Karpas-422 (cell line): ENCODE data around the gene TPST1. TPM values are rescaled to one million over a fixed set of nuclear protein-coding genes. Genes with fewer than 3 reads are reported as not detected.

Source experiments
- DNase-seq: peaks from one replicate; pipeline ENCODE4 v3.0.0-alpha.2; 2015
- H2AFZ ChIP-seq: fragments of 200-600 bp; sonication (generic); 2 replicates; pipeline ENCODE4 v1.6.1; 2014; ENCODE audit warnings: antibody characterized with exemption, low read length, mixed read lengths
- H3K27ac ChIP-seq: fragments of 200-600 bp; sonication (generic); 2 replicates; pipeline ENCODE4 v1.5.1; 2014; ENCODE audit warnings: mild to moderate bottlenecking, low read length, moderate library complexity
- H3K27me3 ChIP-seq: fragments of 200-600 bp; sonication (generic); 2 replicates; pipeline ENCODE4 v1.6.1; 2014; ENCODE audit warnings: low read length, mixed read lengths
- H3K36me3 ChIP-seq: fragments of 200-600 bp; sonication (generic); 2 replicates; pipeline ENCODE4 v1.6.1; 2014; ENCODE audit warnings: low read length, mixed read lengths; ENCODE audit not compliant: insufficient read depth
- H3K4me1 ChIP-seq: fragments of 200-600 bp; sonication (generic); 2 replicates; pipeline ENCODE4 v1.6.1; 2014; ENCODE audit warnings: mild to moderate bottlenecking, low read length, mixed read lengths
- H3K4me2 ChIP-seq: fragments of 200-600 bp; sonication (generic); 2 replicates; pipeline ENCODE4 v1.6.1; 2014; ENCODE audit warnings: low read length, low read depth, mild to moderate bottlenecking; ENCODE audit not compliant: poor library complexity, severe bottlenecking
- H3K4me3 ChIP-seq: fragments of 200-600 bp; sonication (generic); 2 replicates; pipeline ENCODE4 v1.5.1; 2014; ENCODE audit warnings: mild to moderate bottlenecking, antibody characterized with exemption, low read length, mixed read lengths
- H3K79me2 ChIP-seq: fragments of 200-600 bp; sonication (generic); 2 replicates; pipeline ENCODE4 v1.6.1; 2014; ENCODE audit warnings: mild to moderate bottlenecking, low read length, mixed read lengths
- H3K9ac ChIP-seq: fragments of 200-600 bp; sonication (generic); 2 replicates; pipeline ENCODE4 v1.6.0; 2014; ENCODE audit warnings: low read length
- H3K9me2 ChIP-seq: fragments of 200-600 bp; sonication (generic), shearing (Covaris generic); replicated peaks from 2 replicates; pipeline ENCODE4 v1.6.0; 2014; ENCODE audit warnings: mild to moderate bottlenecking, low read length, moderate library complexity; ENCODE audit not compliant: insufficient read depth
- H3K9me3 ChIP-seq: fragments of 300-700, 200-600 bp; sonication (generic); 2 replicates; pipeline ENCODE4 v1.6.1; 2014; ENCODE audit warnings: low read length, mixed read lengths
- H4K20me1 ChIP-seq: fragments of 200-600 bp; sonication (generic); 2 replicates; pipeline ENCODE4 v1.6.1; 2014; ENCODE audit warnings: mild to moderate bottlenecking, antibody characterized with exemption, low read length, low read depth; ENCODE audit not compliant: insufficient read depth
- total RNA-seq: library from RNA; depleted of rRNA; stranded (reverse); fragments of >200 nt; shearing (Covaris generic); gene quantifications from 2 replicates; pipeline ENCODE4 v1.2.3, GENCODE V29; 2014; ENCODE audit warnings: low replicate concordance

The TPST1 gene
- total RNA-seq, 1 experiment from 2014 or later = 8.5 TPM

DNA sequence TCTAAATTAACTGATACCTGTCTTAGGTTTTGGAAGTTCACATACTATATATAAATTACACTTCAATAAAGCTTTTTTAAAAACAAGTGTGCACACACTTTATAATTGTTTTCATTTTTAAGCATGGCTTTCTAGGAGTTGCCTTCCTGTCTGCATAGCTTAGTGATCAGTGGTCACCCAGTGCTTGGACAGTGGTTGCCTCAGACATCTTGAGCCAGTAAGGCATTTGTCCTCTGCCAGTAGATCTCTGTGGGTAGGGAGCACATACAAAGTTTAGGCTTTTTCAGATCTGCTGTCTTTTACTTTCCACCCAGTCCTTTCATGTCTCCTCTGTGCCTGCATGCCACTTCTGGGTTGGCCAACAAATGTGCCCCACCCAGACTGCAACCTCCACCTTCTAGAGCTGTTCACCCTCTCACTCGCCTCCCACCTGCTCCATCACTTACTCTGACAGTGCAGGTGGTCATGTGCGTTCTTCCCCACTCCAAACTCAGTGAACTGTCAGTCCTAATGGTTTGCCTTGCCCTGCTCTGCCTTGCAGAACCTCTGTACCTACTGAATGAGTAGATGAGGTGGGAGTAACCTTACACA is 31.7 kb downstream of the TPST1 start:
- Histone ChIP-seq H2AFZ (no peak overlapping the region), H4K20me1 (0 out of 2 replicates have a peak, but pooled peaks cover 8% of the 10 kb centered on the region), H3K79me2 (no peaks in the 10 kb centered on the region), H3K9me2 (no peaks in the 10 kb centered on the region), H3K4me1 (no peaks in the 10 kb centered on the region), H3K27ac (no peak overlapping the region), H3K4me2 (no peak overlapping the region), H3K9ac (no peak overlapping the region), H3K27me3 (no peaks in the 10 kb centered on the region), H3K9me3 (no peaks in the 10 kb centered on the region), H3K36me3 (no peaks in the 10 kb centered on the region), H3K4me3 (no peak overlapping the region)
- no peak for DNase-seq

DNA sequence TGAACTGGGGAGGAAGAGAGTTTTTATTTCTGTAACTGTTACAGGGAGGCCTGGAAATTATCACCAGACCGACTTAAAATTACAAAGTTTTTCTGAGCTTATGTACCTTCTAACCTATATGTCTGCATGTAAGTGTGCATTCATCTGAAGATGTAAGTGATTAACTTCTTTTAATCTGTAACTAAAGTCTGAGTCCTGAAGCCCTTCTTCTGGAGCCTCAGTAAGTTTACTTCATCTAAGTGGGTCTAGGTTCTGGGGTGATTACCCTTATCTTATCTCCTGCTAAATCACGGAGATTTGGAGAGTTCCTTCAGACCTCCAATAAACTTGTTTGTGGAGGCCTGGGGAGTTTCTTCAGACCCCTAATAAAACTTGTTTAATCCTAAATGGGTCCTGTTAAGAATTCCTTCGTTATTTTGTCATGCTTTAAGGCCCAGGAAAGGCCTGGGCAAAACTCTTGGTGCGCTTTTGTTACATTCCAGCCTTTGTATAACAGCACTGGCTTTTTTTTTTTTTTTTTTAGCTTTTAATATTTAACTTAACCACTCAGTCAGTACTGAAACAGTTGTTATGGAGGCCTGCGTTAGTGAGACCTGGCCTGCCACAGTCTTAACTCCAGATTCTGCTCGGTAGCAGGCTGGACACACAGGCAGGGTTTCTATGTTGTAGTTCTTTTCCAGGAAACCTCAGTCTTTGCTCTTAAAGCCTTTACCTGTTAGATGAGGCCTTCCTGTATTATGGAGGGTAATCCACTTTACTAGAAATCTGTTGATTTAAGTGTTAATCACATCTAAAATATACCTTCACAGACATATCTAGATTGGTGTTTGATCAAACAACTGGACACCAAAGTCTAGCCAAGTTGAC is 33.0 kb downstream of the TPST1 start:
- no peak for DNase-seq
- H4K20me1 ChIP-seq = 0 out of 2 replicates have a peak, but pooled peaks cover 8% of the 10 kb centered on the region
- no peaks in the 10 kb centered on the region for H3K9me2 ChIP-seq

DNA sequence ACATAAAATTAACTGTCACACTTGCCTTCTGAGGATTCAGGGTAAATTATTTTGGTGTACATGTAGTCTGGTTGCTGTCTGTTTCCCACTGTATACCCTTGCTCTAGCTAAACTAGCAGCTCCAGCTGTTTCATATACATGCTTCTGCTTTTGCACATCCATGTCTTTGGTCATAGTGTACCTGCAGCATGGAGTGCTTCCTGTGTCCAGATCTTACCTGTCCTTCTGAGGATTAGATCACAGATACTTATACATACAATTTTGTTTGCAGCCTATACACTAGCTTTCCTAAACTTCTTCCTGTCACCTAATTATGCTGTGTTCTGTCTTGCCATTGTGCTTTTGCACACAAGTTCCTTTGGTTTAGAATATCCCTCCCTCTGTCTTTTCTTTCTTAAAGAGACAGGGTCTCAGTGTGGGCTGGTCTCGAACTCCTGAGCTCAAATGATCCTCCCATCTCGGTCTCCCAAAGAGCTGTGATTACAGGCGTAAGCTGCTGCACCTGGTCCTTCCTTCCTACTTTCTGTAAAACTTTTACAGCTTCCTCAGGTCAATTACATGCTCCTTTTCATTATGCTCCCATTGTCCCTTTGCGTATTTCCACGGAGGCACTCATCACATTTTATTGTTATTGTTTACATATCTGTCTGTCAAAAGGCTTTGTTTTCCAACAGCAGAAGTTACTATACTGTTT is 33.8 kb downstream of the TPST1 start:
- no peaks in the 10 kb centered on the region for H3K79me2 ChIP-seq
- no peaks in the 10 kb centered on the region for H3K27me3 ChIP-seq
- H2AFZ ChIP-seq = no peak overlapping the region
- H3K4me3 ChIP-seq = no peak overlapping the region
- no peak for DNase-seq
- no peak overlapping the region for H3K9ac ChIP-seq
- H3K27ac ChIP-seq = no peak overlapping the region
- H3K36me3 ChIP-seq = no peaks in the 10 kb centered on the region
- no peaks in the 10 kb centered on the region for H3K4me1 ChIP-seq
- H3K9me2 ChIP-seq = no peaks in the 10 kb centered on the region
- 0 out of 2 replicates have a peak, but pooled peaks cover 8% of the 10 kb centered on the region for H4K20me1 ChIP-seq
- H3K9me3 ChIP-seq = no peaks in the 10 kb centered on the region
- no peak overlapping the region for H3K4me2 ChIP-seq

More for the DNA sequence above, 33.0 kb downstream of the TPST1 start:
- no peaks in the 10 kb centered on the region for H3K27me3 ChIP-seq
- no peak overlapping the region for H3K27ac ChIP-seq
- H2AFZ ChIP-seq = no peak overlapping the region
- no peaks in the 10 kb centered on the region for H3K36me3 ChIP-seq
- H3K79me2 ChIP-seq = no peaks in the 10 kb centered on the region
- H3K9me3 ChIP-seq = no peaks in the 10 kb centered on the region
- H3K9ac ChIP-seq = no peak overlapping the region
- no peak overlapping the region for H3K4me2 ChIP-seq
- no peaks in the 10 kb centered on the region for H3K4me1 ChIP-seq
- no peak overlapping the region for H3K4me3 ChIP-seq

DNA sequence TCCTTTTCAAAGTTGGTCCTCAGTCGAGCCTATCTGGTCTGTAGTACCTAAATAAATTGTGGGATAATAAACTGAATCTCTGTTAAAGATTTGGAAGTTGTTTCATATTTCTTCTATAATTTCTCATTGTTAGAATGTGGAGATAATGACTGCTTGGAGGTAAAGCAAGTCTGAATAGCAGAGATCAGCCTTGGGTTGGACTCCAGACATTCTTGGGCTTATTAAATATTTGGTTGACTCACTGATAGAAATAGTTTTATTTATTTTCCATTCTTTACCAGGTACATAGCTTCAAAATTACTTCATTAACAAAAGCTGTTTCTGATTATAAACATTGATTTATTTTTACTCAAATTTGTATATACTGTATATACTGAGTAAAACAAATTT is 34.3 kb downstream of the TPST1 start:
- no peaks in the 10 kb centered on the region for H3K4me1 ChIP-seq
- no peak overlapping the region for H3K9ac ChIP-seq
- DNase-seq = no peak
- H3K9me2 ChIP-seq = no peaks in the 10 kb centered on the region
- H3K4me3 ChIP-seq = no peak overlapping the region
- H3K9me3 ChIP-seq = no peaks in the 10 kb centered on the region
- no peak overlapping the region for H2AFZ ChIP-seq
- H3K79me2 ChIP-seq = no peaks in the 10 kb centered on the region
- 0 out of 2 replicates have a peak, but pooled peaks cover 8% of the 10 kb centered on the region for H4K20me1 ChIP-seq
- no peak overlapping the region for H3K27ac ChIP-seq
- H3K36me3 ChIP-seq = no peaks in the 10 kb centered on the region
- H3K27me3 ChIP-seq = no peaks in the 10 kb centered on the region
- no peak overlapping the region for H3K4me2 ChIP-seq

DNA sequence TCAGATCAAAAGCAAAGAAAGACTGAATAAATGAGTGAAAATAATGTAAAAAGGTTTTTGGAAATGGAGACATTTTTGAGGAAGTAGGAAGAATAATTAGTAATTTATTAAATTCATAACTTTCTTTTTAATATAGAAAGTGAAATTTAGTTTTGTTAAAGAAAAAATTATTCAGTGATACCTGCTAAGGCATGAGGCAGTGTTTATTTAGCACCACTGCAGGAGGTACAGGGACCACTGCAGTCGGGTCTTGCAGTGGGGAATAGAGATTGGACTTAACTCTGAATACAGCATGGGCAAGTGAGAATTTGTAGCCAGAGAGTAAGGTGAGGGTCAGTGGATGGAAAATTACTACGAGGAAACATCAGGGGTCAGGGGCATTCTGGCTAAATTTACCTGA is 39.9 kb downstream of the TPST1 start:
- no peaks in the 10 kb centered on the region for H3K36me3 ChIP-seq
- no peaks in the 10 kb centered on the region for H3K79me2 ChIP-seq
- no peaks in the 10 kb centered on the region for H3K9me3 ChIP-seq
- no peak overlapping the region for H3K9ac ChIP-seq
- no peak overlapping the region for H3K4me2 ChIP-seq
- H3K4me3 ChIP-seq = no peak overlapping the region
- H2AFZ ChIP-seq = no peak overlapping the region
- no peaks in the 10 kb centered on the region for H3K4me1 ChIP-seq
- no peaks in the 10 kb centered on the region for H4K20me1 ChIP-seq
- H3K27ac ChIP-seq = no peak overlapping the region
- no peak for DNase-seq
- H3K27me3 ChIP-seq = no peaks in the 10 kb centered on the region
- H3K9me2 ChIP-seq = no peaks in the 10 kb centered on the region

DNA sequence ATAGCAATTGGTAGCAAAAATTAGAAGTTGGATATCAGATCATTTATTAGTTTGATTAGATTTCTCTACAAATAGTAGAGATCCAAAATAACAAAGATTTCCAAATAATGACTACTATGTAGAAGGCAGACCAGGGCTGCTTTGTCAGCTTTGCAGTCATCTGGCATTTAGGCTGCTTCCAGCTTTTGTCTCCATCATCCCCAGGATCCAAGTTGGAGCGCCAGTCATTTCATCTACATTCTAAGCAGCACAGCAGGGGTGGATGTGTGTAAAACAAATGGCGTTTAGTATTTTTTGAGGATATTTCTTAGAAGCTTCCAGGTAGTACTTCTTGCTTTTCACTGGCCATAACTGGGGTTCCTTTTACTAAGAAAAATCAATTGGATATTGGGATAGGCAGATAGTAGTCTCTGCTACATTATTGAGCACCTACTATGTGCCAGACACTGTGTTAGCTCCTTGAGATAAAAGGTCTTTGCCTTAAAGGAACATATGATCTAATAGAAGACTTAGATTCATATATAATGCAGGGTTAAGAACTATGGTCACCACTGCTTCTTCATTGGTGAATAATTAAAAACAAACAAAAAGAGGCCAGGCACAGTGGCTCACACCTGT is 41.5 kb downstream of the TPST1 start:
- no peak overlapping the region for H3K9ac ChIP-seq
- no peak for DNase-seq
- H3K36me3 ChIP-seq = no peaks in the 10 kb centered on the region
- H2AFZ ChIP-seq = no peak overlapping the region
- no peak overlapping the region for H3K27ac ChIP-seq
- H3K9me2 ChIP-seq = no peaks in the 10 kb centered on the region
- H3K79me2 ChIP-seq = no peaks in the 10 kb centered on the region
- H3K27me3 ChIP-seq = no peaks in the 10 kb centered on the region
- H4K20me1 ChIP-seq = no peaks in the 10 kb centered on the region
- no peaks in the 10 kb centered on the region for H3K9me3 ChIP-seq
- H3K4me2 ChIP-seq = no peak overlapping the region
- H3K4me3 ChIP-seq = no peak overlapping the region
- H3K4me1 ChIP-seq = no peaks in the 10 kb centered on the region

DNA sequence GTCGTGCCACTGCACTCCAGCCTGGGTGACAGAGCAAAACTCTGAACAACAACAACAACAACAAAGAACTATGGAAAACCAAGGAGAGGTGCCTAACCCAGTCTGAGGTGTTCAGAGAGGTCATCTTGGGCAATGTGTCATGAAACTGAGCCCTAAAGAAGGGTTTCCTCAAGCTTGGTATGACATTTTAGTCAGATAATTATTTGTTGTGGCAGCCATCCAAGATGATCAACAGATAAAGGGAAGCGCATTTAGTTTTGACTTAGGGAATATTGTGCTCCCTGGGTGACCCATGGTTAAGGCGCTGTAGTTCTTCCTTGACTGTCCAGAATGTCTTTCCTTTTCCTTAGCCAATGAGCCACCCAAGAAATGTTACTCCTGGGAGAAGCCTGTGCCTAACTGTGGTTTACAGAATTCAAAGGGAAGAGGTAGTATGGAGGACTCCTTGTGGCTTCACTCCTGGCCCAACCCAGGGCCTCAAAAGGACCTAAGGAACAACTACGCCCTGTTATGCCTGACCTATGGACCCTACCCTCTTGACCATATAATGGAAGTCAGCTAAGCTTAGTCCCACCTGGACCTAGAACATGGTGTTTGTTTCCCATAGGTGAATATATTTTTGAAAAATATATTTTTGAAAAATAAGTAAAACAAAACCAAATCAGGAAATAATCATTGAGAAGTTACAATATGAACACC is 42.4 kb downstream of the TPST1 start:
- Histone ChIP-seq H3K9me3 (no peaks in the 10 kb centered on the region), H3K79me2 (no peaks in the 10 kb centered on the region), H3K4me3 (no peak overlapping the region), H3K27me3 (no peaks in the 10 kb centered on the region), H2AFZ (no peak overlapping the region), H3K4me2 (no peak overlapping the region), H4K20me1 (no peaks in the 10 kb centered on the region), H3K9ac (no peak overlapping the region), H3K27ac (no peak overlapping the region), H3K9me2 (no peaks in the 10 kb centered on the region), H3K36me3 (no peaks in the 10 kb centered on the region), H3K4me1 (no peaks in the 10 kb centered on the region)
- no peak for DNase-seq
